ENCODE results near the gene PIK3CG.

The PIK3CG gene

DNA sequence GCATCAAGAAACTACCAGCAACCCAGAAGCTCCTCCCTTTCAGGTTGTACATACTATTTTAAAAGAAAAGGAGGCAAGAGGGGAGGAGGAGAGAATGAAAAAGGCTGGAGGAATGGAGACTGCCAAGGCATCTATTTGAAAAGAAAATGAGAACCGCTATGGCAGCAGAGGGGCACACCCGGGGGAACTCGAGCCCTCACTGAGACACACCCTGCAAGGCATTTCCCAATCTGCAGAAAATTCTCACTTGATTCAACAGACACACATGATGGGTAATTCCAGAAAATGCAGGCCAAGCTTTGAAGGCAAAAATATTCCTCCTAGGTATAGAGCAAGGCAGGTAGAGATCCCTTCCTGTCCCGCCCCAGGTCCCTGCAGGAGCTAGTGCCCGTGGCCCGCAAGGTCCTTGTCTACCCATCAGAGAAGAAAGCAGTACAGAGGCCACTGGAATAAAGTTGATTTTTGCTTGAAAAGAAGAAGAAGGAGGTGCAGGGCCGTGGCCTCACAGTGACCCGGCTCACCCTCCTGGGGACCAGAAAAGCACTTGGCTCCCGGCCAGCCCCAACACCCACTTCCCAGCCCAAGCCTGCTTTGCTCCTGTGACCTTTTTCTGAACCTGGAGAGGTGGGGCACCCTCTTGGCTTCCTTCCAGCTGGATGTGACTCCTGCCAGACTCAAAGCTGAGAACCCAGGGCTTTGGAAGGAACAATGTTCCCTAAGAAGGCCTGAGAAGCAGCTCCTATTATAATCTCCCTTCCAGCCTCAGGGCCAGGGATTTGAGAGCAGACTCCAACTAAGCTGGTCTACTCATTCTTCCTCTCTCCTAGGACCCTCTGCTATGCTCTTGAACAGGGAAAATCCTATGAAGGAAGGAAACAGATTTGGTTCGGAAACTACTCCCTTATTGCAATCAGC lies 6.2 kb upstream of the PIK3CG start:
- no peak for DNase-seq

DNA sequence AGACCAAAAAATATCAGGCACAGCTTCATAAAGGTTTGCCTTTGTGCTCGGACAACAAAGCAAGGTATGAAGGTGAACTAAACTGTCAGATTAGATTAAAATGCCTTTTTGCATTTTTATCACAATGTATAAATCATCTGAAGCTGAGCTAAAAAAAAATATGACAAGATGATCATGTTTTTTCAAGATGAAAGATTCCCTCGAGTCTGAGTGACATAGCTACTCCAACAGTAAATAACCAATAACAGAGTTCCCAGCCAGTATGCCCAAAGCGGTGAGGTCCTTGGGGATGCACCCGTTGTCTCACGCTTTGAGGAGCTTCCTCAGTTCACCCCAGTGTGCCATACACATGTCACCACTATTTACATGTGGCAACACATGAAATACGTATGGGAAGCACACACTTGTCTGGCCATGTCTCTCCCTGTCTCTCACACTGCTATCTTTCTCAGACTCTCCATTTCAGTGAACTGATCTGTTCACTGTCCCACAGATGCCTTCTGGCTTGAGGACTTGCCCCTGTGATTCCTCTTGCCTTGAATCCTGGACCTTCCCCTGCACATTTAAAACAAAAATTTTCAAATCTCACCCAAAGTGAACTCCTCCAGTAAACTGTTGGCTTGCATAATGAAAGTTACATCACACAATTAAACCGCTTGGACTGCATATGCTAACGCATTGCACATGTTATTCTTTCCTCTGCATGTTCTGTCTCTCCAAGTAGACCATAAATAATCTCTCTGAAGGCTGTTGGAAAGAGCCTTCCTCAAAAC lies 2.6 kb upstream of the PIK3CG start:
- no peak for DNase-seq

DNA sequence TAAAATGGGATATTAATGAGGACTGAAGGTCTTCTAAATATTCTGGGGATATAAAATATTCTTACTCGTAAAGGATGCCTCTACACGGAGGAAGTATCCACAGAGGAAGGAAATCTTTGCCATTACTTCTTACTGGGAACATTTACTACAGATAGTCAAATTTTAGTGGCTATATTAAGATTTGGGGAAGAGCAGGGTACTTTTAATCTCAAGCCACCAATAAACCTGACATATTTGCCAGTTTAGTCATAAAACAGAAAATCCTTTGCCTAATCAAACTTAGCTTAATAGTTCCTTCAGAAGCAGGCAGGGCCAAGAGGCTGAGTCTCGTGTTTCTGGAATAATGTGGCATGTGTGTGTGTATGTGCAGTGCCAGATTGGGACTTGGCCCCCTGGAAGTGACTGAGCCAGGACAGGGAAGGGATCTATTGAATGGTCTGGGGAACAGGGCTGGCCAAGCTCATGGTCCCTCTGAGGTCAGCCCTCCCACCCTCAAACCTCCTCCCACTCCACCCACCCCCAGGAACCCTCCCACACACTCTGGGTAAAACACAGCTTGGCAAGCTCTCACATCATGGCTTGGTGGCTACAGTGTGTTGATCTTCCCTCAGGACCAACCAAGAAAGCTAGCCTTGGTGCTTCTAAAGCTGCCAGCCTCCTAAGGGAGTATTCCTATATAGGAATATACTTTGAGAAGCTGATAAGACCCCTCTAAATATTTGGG lies 1.6 kb upstream of the PIK3CG start:
- no peak for DNase-seq

DNA sequence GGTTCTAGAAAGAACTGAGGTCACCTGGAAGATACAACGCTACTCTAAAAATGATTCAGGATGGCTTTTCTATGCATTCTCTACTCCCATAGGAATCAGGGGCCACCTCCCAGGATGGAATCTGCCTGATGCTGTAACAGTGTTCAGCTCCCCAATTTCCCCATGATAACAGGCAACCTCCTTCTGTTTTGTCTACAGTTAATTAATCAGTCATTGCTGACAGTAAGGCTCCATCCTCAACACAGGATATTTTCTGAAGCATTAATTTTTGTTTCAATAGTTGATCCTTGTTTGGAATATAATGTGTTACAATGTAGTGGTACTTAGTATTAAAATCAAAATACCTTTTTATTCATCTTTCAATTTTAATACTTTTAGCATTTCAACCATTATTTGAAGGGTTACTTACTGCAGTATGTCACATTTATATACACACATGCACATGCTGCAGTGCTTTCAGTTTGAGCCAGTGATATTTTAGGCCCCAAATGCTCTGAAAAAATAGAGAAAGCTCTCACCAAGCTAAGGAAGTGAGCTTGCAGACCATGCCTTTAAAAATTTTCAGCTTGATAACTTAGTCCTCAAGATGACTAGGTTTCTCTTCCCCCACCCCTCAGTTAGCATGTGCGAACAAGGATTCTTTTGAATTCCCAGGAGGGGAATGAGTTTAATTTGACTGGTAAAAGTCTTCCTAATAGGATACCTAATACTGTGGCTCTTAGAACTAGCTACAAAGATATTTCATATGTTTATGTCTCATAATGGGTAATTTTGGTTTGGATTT lies 592 bp upstream of the PIK3CG start:
- DNase-seq: no peak

DNA sequence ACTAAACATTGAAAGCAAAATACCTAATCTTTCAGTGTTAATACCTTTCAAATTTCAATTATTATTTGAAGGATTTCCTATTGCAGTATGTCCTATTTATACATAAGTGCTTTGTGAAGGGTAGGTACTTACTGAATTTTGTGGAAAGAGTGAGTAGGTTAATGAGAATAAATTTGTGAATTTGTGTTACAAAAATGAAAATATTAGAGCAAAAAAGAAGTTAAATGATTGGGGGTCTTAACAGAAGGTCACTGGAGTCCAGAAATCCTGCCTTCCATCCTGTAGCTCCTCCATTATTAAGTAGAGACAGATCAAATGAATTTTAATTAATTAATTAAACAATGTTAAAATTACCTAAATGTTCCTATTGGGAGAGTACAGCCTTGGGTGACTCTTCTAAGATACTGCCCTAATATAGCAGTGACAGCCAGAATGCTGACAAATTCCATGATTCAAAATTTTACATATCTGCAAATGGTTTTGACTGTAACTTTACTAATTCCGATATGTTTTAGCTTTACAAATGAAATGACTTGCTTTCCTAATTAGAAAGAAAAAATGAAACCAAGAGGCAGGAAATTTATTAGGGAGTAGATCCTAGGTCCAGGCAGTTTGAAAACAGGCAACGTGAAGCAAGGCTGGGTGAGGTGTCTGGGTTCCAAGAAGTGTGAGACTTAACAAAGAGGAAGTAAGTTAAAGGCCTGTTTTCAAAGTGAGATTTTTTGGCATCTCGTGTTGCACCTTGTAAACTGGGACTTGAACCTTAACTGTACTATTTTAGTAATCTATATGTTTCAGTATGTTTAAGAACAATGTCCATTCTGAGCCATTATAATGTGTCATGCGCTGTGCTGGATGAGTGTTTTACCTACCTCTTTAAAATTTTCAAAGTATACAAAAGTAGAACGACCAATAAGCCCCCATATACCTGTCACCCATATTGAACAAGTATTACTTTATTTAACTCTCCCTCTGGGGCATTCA lies 1.5 kb downstream of the PIK3CG start:
- no peak for DNase-seq

DNA sequence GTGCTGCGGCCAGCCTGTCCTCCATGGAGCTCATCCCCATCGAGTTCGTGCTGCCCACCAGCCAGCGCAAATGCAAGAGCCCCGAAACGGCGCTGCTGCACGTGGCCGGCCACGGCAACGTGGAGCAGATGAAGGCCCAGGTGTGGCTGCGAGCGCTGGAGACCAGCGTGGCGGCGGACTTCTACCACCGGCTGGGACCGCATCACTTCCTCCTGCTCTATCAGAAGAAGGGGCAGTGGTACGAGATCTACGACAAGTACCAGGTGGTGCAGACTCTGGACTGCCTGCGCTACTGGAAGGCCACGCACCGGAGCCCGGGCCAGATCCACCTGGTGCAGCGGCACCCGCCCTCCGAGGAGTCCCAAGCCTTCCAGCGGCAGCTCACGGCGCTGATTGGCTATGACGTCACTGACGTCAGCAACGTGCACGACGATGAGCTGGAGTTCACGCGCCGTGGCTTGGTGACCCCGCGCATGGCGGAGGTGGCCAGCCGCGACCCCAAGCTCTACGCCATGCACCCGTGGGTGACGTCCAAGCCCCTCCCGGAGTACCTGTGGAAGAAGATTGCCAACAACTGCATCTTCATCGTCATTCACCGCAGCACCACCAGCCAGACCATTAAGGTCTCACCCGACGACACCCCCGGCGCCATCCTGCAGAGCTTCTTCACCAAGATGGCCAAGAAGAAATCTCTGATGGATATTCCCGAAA lies 2.7 kb downstream of the PIK3CG start:
- DNase-seq: no peak

DNA sequence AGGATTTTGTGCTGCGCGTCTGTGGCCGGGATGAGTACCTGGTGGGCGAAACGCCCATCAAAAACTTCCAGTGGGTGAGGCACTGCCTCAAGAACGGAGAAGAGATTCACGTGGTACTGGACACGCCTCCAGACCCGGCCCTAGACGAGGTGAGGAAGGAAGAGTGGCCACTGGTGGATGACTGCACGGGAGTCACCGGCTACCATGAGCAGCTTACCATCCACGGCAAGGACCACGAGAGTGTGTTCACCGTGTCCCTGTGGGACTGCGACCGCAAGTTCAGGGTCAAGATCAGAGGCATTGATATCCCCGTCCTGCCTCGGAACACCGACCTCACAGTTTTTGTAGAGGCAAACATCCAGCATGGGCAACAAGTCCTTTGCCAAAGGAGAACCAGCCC lies 3.3 kb downstream of the PIK3CG start:
- no peak for DNase-seq

DNA sequence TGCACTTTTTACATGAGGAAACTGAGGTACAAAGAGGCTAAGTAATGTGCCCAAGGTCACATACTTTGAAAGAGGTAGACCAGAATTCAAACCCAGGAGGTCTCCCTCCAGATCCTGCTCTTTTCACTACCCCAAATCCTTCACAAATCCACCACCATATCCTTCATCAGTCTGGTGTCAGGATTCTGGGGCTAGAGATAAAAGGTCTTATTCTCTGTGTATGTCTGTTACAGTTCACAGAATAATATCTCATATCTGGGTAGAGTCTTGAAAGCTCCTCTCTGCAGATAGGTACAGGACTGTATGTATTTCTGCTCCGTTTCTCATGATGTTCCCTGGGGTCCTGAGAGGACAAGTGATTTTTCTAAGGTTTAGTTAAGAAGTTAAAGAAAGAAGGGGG lies 4.9 kb downstream of the PIK3CG start:
- DNase-seq: no peak

DNA sequence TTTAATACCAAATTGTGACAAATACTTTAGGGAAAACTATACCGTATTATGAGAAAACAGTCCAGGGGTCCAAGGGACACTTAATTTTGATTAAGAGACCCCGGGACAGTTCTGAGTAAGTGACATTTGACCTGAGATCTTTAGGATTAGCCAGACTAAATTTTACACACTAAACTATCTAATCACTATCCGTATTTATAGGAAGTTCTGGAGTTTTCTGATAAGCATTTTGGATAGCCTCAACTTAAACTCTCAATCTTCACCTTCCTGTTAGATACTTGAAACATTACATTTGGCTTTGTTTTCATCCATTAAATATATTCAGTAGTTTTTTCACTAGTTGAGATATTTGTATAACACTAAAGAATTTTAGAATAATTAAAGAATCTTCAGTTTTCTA lies 5.4 kb downstream of the PIK3CG start:
- no peak for DNase-seq

DNA sequence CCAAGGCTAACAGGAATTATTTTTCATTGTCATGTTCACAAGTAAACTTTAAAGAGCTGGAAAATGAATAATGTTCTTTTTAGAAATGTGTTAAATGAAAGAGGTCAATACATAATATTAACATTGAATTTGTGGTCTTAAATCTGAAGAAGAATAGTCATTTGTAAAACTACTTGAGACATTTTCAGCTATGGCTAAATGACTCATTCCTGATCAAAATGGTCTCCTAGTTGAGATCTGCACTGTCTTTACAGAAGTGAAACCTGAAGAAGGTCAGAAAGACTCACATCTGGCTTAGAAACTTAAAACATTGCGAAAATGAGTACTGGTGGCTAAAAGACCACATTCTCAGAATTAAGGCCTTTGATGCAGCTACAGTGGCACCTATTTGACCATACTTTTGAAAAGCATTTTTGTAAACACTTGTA lies 5.9 kb downstream of the PIK3CG start:
- DNase-seq: no peak

DNA sequence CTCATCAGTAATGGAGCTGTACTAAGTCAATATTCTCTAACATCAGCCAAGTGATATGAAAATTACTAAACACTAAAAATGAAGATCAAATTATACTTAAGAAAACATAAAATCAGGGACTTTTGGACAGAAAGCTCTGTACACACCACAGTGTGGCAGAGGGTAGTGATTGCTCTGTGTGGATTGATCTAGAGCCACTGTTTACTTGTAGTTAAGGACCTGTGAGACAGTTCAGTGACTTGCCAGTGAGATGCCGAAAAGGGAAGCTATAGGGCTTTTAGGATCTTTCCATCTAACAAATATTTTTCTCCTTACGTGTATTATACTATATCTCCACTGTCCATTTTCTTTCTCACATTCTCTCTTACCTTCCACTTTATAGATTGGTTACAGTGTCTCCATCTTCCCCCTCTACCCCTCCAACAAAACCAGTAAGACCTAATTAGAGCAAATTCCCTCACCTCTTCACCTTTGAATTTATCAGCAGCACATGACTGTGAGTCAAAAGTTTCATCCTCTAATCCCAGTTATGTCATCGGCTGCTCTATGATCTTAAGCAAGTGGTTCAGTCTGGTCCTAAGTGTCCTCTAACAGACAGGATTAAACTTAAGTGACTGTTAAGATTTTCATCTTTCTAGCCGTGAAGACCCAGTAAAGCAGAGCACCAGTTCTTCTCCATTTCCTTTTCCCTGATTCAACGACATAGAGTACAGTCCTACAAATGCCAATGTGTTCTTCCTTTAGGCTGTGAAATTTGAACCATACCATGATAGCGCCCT lies 6.9 kb downstream of the PIK3CG start:
- no peak for DNase-seq

DNA sequence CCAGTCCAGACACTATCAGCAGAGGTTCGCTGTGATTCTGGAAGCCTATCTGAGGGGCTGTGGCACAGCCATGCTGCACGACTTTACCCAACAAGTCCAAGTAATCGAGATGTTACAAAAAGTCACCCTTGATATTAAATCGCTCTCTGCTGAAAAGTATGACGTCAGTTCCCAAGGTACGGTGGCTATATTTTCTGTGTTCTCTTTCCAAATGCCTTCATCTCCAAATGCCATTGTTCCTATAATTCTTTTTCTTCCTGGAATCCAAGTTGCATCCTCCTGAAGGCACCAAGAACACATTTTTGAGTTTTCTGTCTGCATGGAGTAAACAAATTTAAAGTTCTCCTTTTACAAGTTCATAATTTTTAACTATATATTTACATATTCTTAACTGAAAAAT lies 7.7 kb downstream of the PIK3CG start:
- no peak for DNase-seq

DNA sequence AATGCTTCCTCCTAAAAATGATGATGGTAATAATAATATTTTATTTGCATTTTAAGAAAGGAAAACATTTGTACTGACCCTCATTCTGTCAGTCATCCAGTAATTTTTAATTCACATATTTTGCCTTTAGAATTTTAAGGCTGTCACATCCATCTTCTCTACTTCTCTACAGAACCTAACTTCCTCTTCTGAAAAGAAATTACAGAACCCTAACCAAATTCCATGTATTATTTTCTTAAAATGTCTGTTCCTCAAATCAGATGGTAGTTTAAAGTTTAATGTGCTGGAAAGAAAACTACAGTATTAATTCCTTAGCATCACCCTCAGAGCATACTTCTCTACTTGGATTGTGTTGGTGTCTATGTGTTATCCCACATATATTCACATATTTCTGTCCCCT lies 9.0 kb downstream of the PIK3CG start:
- DNase-seq: no peak

DNA sequence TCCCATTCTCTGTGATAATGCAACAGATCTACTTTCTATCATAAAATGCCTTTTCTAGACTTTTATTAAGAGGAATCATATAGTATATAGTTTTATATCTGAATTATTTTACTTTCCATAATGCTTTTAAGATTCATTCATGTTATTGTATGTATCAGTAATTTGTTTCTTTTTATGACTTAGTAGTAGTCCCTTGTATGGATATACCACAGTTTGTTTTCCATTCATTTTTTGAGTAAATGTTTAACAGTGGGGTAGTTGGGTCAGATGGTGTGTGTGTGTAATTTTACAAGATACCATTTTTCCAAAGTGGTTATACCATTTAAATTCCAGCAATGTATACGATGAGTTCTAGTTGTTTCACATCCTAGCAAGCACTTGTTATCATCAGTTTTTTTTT lies 10.4 kb downstream of the PIK3CG start:
- no peak for DNase-seq

DNA sequence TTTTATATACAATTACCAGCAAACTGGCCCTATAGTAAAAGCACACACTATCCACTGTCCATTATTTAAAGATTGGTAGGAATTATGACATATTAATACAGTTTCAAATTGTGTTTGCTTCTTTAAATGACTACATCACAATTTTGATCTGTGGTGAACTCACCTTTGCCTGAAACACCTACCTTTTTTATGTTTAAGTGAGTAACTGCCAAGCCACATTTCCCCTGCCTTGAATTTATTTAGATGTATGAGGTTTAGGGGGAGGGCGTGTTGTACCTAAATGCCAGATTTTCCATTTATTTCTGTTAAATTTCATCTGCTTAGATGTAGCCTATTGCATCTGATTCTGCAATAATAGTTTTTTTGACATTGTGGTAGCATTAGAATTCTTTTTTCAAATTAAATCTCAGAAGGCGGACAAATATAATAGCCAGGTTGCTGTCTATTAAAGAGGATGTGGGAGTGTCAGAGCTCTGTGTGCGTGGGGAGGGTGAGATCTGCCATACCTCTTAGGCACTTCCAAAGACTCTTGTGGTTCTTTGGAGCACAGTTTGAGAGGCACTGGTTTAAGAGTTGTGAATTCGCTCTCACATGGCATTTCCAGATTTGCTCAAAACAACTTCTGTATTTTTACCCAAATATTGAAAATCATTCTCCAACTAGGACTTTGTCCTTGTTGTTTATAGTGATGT lies 13.8 kb downstream of the PIK3CG start:
- DNase-seq: no peak

DNA sequence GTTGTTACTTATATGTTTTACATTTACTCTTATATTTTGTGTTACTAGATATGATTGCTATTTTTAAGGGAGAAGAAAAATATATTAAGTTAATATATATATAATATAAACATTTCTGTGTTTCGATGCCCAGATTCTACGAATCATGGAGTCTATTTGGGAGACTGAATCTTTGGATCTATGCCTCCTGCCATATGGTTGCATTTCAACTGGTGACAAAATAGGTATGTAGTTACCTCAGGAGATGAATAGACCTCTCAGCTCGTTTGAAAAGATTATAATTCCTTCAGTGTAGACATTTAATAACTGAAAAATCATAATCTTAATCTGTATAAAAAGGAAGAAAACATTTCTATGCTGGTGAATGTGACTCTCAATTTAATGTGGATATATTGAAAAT lies 16.9 kb downstream of the PIK3CG start:
- no peak for DNase-seq

DNA sequence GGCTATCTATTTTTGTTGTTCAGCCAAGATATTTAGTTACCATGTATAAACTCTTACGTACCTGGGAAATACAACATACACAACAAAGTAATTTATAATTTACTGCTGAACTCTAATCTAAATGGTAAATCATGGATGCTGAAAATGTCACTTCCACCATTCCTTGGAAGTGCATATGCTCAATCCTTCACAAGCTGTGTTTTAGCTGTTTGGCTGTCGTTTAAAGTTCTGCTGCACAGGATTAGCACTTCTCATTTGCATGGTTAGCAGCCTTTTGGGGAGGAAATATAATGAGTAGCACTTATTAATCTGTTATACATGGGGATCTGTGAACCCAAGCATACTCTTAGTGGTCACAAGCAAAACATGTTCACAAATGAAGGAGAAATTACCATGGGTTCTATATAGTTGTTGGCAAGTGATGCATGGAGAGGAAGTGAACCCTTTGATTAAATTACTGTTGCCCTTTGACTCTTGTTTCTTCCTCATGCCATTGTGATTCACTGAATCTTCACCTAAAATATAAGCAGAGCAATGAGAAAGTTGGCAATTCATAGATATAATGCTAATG lies 18.5 kb downstream of the PIK3CG start:
- no peak for DNase-seq

DNA sequence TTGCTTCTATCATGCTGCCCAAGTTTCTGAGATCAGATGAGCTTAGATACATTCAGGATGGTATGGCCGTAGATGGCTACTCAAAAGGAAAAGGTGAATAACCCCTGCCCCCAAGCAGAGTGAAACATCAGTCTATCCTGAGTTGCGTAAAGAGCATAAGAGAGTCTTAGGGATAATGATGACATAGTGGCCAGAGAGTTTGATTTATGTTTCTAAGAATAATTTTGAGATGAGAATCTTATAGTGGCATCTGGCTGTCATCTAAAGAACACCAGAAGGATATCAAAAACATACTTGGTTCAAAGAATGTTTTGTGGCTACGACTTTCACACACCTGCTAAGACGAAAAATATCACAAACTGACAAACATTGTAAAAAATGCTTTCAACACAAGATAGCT lies 20.6 kb downstream of the PIK3CG start:
- no peak for DNase-seq

DNA sequence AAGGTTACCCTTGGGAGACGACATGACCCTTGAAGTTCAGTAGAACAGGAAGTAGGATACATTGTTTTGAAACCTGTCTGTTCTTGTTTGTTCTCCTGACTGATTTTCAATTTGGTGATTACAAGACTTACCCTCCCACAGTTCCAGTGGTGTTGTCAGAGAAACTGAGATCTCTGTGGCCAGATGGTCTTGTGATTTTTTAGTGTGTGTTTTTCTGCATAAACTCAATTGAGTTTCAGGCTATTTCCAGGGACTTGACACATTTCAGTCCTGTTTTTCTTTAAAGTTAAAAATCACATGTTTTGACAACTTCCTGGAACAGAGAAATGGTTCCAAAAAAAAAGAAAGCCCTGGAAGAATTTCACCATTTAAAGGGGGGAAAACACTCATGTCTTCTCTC lies 22.3 kb downstream of the PIK3CG start:
- no peak for DNase-seq

All from cerebellar nuclear complex (tissue), 1 donor.